ENCODE results near the gene C20orf173.
"Not testable (repeated sequence)": the region's sequence is repeated elsewhere in the genome, so short reads cannot be mapped to it uniquely, and the experiment has no call there.

DNA sequence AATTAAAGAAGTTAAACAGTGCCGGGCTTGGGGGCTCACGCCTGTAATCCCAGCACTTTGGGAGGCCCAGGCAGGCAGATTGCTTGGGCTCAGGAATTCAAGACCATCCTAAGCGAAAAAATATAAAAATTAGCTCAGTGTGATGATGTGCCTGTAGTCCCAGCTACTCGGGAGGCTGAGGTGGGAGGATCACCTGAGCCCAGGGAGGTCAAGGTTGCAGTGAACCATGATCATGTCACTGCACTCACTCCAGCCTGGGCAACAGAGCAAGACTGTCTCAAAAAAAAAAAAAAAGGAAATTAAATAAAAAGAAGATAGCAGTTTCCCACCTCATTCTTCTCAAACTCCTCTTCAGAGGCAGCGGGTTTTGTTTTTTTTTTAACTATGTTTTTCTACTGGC is 11.7 kb downstream of the C20orf173 start:
- TF ChIP-seq EZH2phosphoT487 (IDR thresholded peaks at IDR 0.05; ENCODE audit: insufficient read depth, low read depth); EZH2 (IDR thresholded peaks at IDR 0.05; ENCODE audit: insufficient read depth, poor library complexity, severe bottlenecking): not testable (repeated sequence)
